Heart right ventricle (tissue), 16 donors: Measurements from ENCODE around the gene HGFAC. TPM values are rescaled to one million over a fixed set of nuclear protein-coding genes. Genes with fewer than 3 reads are reported as not detected.

ENCODE experiments used
- ATAC-seq, 8 donors: fragments of 200-7000 bp; cut with Tn5 transposase; one replicate each; pipeline ENCODE4 v1.9.1; 2020; ENCODE audit warnings: mild to moderate bottlenecking in 8 of 8, moderate library complexity in 8 of 8, moderate number of reproducible peaks in 1 of 8
- DNase-seq, 2 donors: peaks; one replicate each; pipeline ENCODE4 v3.0.0-alpha.2; 2020
- H3K27ac ChIP-seq, 10 donors: fragments of 200-600 bp; sonication (generic) in 2 of 10; one replicate each; pipeline versions ENCODE4 v1.5.0 to v1.8.0; 2020 to 2022; ENCODE audit warnings: mild to moderate bottlenecking in 3 of 10
- H3K27me3 ChIP-seq, 7 donors: fragments of 200-600 bp; one replicate each; pipeline ENCODE4 v1.8.0; 2021 to 2022; ENCODE audit warnings: mild to moderate bottlenecking in 2 of 7
- H3K36me3 ChIP-seq, 9 donors: fragments of 200-600 bp; sonication (generic) in 1 of 9; one replicate each; pipeline versions ENCODE4 v1.5.0 to v1.8.0; 2020 to 2022; ENCODE audit warnings: mild to moderate bottlenecking in 2 of 9
- H3K4me1 ChIP-seq, 9 donors: fragments of 200-600 bp; sonication (generic) in 1 of 9; one replicate each; pipeline versions ENCODE4 v1.5.0 to v1.8.0; 2020 to 2022; ENCODE audit warnings: mild to moderate bottlenecking in 4 of 9
- H3K4me3 ChIP-seq, 10 donors: fragments of 200-600 bp; sonication (generic) in 2 of 10; one replicate each; pipeline versions ENCODE4 v1.5.0 to v1.8.0; 2020 to 2022; ENCODE audit warnings: mild to moderate bottlenecking in 7 of 10, moderate library complexity in 2 of 10
- H3K9me3 ChIP-seq, 11 donors: fragments of 200-600 bp in 10 of 11; sonication (generic) in 2 of 11; one replicate each; pipeline versions ENCODE4 v1.5.0 to v1.8.0; 2013 to 2022; ENCODE audit warnings: mild to moderate bottlenecking in 2 of 11, control low read depth in 1 of 11, moderate library complexity in 1 of 11
- WGBS, 2 donors: extraction: QIAGEN DNeasy Blood & Tissue Kit; methylation state at CpG; one replicate each; pipeline ENCODE4 v1.1.7; 2013; ENCODE audit warnings: inconsistent platforms in 1 of 2; 5-methylcytosine and 5-hydroxymethylcytosine counted together
- intact Hi-C, 10 donors: fragments of 100-400 bp; cut with DNase I; formaldehyde crosslinking; loops; one replicate each; pipeline versions ENCODE4 v1.11.1 to v1.14.2; 2022
- polyA plus RNA-seq, 2 donors: library from polyadenylated mRNA; stranded (reverse); fragments of 200-250 nt; gene quantifications; one replicate each; pipeline ENCODE4 v1.2.3, GENCODE V29; 2013
- total RNA-seq, 10 donors: library from RNA; stranded (reverse); fragmentation: NEBNext Ultra II Directional in 3 of 10; extraction: Animal tissue kit (Norgen Biotek cat#: 25700) in 3 of 10; gene quantifications; one replicate each; pipeline versions ENCODE4 v1.2.1 to v1.2.4, GENCODE V29; 2021 to 2023
- TF ChIP-seq, protein P1 (sequence below), 9 donors: fragments of 200-600 bp; sonication (generic) in 2 of 9; IDR thresholded peaks; one replicate each; pipeline versions ENCODE4 v1.5.0 to v1.8.0; 2021 to 2022; ENCODE audit warnings: antibody characterized with exemption in 9 of 9, mild to moderate bottlenecking in 5 of 9, moderate library complexity in 1 of 9
- donor health status: Arrhythmogenic right ventricular cardiomyopathy.
- donor health status: ischemic (EF 13 %, LVEDD 7.1; RV severe dilation, severe dysfunction).
- donor health status: healthy with polysubstance abuse.
- donor health status: DM: no; HTN: yes; CAD: no.
- donor health status: DM: no; HTN: no; CAD: no.
- donor health status: ischemic (EF 25% LVEDD 6.9; RV normal size, moderate dysfunction).
- donor health status: ischemic (EF 25% LVEDD 5.7; RV mildly dilated, moderate dysfunction).
- donor health status: healthy.
- donor health status: DM: yes; HTN: yes; CAD: no.
- donor health status: Ischemic cardiomyopathy.
- donor health status: ischemic (EF 35%, LVEDD 5.7; RV mildly dilated, moderate dysfunction).
- donor health status: nonischemic (EF 11% LVEDD 7.7; RV severe dilation, severe dysfunction).
- donor health status: DM: yes; HTN: yes; CAD: no.
- donor health status: PGD.
- donor health status: ischemic (EF 29% LVEDD 5.4; RV normal size, mild dysfunction).
- donor health status: nonischemic (EF 23%, LVEDD 6.1; RV moderate dilation, normal function).

The HGFAC gene
- total and polyA plus RNA-seq, 12 donors: 0.15 to 1.1 (median 0.45) TPM; not detected in 4

DNA sequence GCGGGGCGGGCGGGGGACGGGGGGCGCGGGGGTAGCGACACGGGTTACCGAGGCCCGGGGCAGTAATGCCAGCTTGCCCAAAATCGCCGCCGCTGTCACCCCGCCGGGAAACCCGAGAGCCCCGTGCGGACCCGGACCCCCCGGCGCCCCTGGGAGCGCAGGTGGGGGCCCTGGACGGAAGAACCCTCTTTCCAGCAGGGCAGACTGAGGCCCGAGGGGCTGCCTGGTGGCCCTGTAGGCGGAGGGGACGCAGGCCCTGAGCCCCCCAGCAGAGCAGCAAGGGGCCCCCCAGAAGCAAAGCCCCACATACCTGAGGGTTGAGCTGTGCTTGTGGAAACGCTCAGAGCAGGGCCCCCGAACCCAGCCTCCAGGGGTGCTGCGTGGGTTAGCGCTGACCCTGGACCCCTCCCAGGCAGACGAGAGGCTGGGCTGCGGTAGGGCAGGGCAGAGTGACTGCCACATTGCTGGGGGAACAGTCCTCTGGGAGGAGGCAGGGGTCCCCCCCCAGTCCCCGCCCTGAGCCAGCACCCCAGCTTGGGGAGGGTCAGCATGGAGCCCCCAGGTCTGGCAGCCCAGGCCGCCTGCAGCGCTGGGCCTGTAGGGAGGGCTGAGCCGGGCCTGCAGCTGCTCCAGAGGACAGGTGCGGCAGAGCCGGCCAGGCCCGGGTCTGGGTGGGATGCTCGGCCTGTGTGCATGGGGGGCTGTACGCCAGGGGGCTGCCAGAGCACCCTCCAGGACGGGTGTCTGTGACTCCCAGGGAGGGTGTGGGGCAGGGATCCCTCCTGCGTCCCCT lies 22.0 kb downstream of the HGFAC start:
- TF ChIP-seq, protein P1, sequence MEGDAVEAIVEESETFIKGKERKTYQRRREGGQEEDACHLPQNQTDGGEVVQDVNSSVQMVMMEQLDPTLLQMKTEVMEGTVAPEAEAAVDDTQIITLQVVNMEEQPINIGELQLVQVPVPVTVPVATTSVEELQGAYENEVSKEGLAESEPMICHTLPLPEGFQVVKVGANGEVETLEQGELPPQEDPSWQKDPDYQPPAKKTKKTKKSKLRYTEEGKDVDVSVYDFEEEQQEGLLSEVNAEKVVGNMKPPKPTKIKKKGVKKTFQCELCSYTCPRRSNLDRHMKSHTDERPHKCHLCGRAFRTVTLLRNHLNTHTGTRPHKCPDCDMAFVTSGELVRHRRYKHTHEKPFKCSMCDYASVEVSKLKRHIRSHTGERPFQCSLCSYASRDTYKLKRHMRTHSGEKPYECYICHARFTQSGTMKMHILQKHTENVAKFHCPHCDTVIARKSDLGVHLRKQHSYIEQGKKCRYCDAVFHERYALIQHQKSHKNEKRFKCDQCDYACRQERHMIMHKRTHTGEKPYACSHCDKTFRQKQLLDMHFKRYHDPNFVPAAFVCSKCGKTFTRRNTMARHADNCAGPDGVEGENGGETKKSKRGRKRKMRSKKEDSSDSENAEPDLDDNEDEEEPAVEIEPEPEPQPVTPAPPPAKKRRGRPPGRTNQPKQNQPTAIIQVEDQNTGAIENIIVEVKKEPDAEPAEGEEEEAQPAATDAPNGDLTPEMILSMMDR (IDR thresholded peaks at IDR 0.05): no peak
- H3K4me1 ChIP-seq: peaks cover 5 to 66% (median 16%) of the 10 kb centered on the region in 9 donors
- H3K9me3 ChIP-seq: no peaks in the 10 kb centered on the region
- intact Hi-C loops: no loop called here
- DNase-seq (peak in 1 of 2 donors; percentile 14), ATAC-seq (peak in 1 of 8 donors; percentile 3)
- H3K4me3 ChIP-seq: peak overlapping the region; percentile 49 to 75 (median 61)
- no peaks in the 10 kb centered on the region for H3K36me3 ChIP-seq
- H3K27me3 ChIP-seq: peaks cover 0 to 49% (median 30%) of the 10 kb centered on the region in 7 donors
- WGBS, 2 donors: 32 to 34% methylated on average over 39 to 43 of the region's 43 CpGs
- H3K27ac ChIP-seq: peak overlapping the region; percentile 74 to 98 (median 91)

DNA sequence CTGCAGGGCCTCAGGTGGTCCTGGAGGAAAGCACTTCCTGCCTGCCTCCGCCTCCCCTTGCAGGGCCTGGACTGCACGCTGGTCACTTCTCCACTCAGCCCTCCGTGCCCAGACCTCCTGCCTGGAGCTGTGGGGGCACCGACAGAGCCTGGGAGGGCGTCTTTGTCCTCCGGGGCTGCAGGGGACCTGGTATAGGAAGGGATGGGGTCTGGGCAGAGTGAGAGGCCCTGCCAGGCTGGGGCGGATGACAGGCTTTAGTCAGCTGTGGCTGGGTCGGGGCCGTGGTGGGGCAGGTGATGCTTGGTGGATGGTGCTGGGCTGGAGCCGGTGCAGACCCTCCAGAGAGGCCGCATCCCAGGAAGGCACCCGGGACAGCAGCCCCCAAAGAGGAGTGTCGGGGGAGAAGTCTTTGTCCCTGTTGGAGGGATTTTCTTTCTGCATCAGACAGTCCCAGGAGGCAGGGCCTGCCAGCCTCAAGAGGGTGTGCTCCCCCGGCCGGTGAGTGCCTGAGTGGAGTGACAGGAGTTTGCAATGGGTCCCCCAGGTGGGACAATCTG lies 22.7 kb downstream of the HGFAC start:
- ATAC-seq (no peak), DNase-seq (peak in 1 of 2 donors; percentile 10)
- TF ChIP-seq, protein P1 (IDR thresholded peaks at IDR 0.05): no peak
- Histone ChIP-seq H3K9me3 (no peaks in the 10 kb centered on the region), H3K27ac (peak overlapping the region; percentile 74 to 98 (median 91)), H3K4me1 (peaks cover 5 to 73% (median 18%) of the 10 kb centered on the region in 9 donors), H3K36me3 (no peaks in the 10 kb centered on the region), H3K27me3 (peaks cover 0 to 49% (median 30%) of the 10 kb centered on the region in 7 donors), H3K4me3 (peak overlapping the region; percentile 49 to 75 (median 61))
- 60 to 64% methylated on average over 15 of the region's 15 CpGs for WGBS, 2 donors
- intact Hi-C loops: no loop called here

DNA sequence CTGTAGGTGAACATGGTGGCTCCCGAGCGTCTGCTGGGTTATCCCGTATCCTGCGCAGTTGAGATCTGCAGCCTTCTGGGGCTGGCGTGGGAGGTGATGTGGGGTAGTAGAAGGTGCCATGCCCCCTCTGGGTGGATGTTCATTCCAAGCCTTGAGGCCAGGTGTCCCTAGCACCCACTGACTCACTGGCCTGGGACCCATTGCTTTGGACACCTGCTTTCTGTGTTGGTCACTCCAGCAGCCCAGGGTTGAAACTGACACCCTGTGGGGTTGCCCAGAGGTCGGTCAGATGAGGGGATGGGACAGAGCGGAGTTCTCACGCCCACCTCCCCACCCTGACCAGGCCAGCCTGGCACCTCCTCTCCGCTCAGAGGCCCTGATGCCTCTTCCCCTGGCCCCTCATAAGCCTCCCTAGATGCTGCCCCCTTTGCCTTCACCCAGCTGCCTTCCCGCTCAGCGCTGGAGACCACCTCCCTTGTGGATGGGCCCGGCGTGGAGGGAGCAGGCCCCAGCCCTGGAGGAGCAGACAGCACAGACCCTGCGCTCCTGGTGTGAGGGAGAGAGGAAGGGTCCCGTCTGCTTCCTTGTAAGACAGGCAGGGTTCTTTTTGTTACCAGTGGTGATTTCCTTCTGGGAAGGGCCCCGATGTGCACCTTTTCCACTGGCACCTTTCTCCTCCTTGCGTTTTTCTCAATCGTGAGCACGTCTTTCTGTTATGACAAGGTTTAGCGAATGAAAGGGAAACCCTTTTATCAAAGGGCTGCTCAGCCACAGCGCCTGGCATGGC lies 23.3 kb downstream of the HGFAC start:
- Histone ChIP-seq H3K4me1 (peaks cover 5 to 80% (median 25%) of the 10 kb centered on the region in 9 donors), H3K4me3 (peak overlapping the region in 9 of 10 donors; percentile 49 to 75 (median 61)), H3K9me3 (no peaks in the 10 kb centered on the region), H3K27me3 (peaks cover 0 to 49% (median 30%) of the 10 kb centered on the region in 7 donors), H3K27ac (peak overlapping the region in 8 of 10 donors; percentile 19 to 98 (median 92)), H3K36me3 (no peaks in the 10 kb centered on the region)
- DNase-seq (peak in 1 of 2 donors; percentile 7), ATAC-seq (no peak)
- WGBS, 2 donors: 77 to 80% methylated on average over 20 to 21 of the region's 21 CpGs
- intact Hi-C loops: no loop called here
- TF ChIP-seq, protein P1 (IDR thresholded peaks at IDR 0.05): no peak
